HepG2 (cell line): ENCODE data around the gene STEAP1B. TPM values are rescaled to one million over a fixed set of nuclear protein-coding genes. Genes with fewer than 3 reads are reported as not detected.
A peak's percentile ranks its signal among the peaks of the same experiment; 100 is the strongest.

ENCODE experiments used
- FOXA3 ChIP-seq: IDR thresholded peaks from 2 replicates; pipeline ENCODE4 v1.6.1; 2016; ENCODE audit warnings: missing genetic modification reagents, missing compliant biosample characterization
- FOXJ3 ChIP-seq: sonication (generic); formaldehyde crosslinking; IDR thresholded peaks from 2 replicates; pipeline ENCODE4 v1.4.0; 2020; ENCODE audit warnings: missing genetic modification reagents, mild to moderate bottlenecking, borderline replicate concordance
- HNRNPLL ChIP-seq: fragments of 200-400 bp; formaldehyde crosslinking; IDR thresholded peaks from 2 replicates; pipeline ENCODE4 v1.6.1; 2017; ENCODE audit warnings: mild to moderate bottlenecking, low read depth, low read length; ENCODE audit not compliant: poor library complexity, severe bottlenecking
- KAT2B ChIP-seq: fragments of 150-350 bp; IDR thresholded peaks from 2 replicates; pipeline ENCODE4 v1.6.1; 2014; ENCODE audit warnings: low read depth, low read length, borderline replicate concordance
- KLF12 ChIP-seq: sonication (generic); formaldehyde crosslinking; IDR thresholded peaks from 2 replicates; pipeline ENCODE4 v1.4.0; 2020; ENCODE audit warnings: missing genetic modification reagents, borderline replicate concordance
- MZF1 ChIP-seq: sonication (generic); formaldehyde crosslinking; IDR thresholded peaks from 2 replicates; pipeline ENCODE4 v1.8.1; 2023; ENCODE audit warnings: mild to moderate bottlenecking, missing genetic modification reagents, borderline replicate concordance
- PCBP1 ChIP-seq: fragments of 200-400 bp; formaldehyde crosslinking; IDR thresholded peaks from 2 replicates; pipeline ENCODE4 v1.6.1; 2017; ENCODE audit warnings: mild to moderate bottlenecking, low read depth, low read length, borderline replicate concordance
- SP5 ChIP-seq: IDR thresholded peaks from 2 replicates; pipeline ENCODE4 v1.6.1; 2016; ENCODE audit warnings: low read depth, borderline replicate concordance
- TOPORS ChIP-seq: sonication (generic); formaldehyde crosslinking; IDR thresholded peaks from 2 replicates; pipeline ENCODE4 v1.8.0; 2023; ENCODE audit warnings: mild to moderate bottlenecking, missing genetic modification reagents
- ZBTB7B ChIP-seq: sonication (generic); formaldehyde crosslinking; IDR thresholded peaks from 2 replicates; pipeline ENCODE4 v1.4.0; 2020; ENCODE audit warnings: missing genetic modification reagents
- ZFAT ChIP-seq: sonication (generic); formaldehyde crosslinking; conservative IDR thresholded peaks from 2 replicates; pipeline ENCODE4 v1.8.1; 2023; ENCODE audit warnings: missing genetic modification reagents, inconsistent platforms
- ZKSCAN8 ChIP-seq: IDR thresholded peaks from 2 replicates; pipeline ENCODE4 v1.6.1; 2016; ENCODE audit warnings: borderline replicate concordance, missing genetic modification reagents, missing compliant biosample characterization
- ZNF343 ChIP-seq: sonication (generic); formaldehyde crosslinking; IDR thresholded peaks from 2 replicates; pipeline ENCODE4 v1.4.0; 2020; ENCODE audit warnings: mild to moderate bottlenecking, missing genetic modification reagents
- ZNF451 ChIP-seq: sonication (generic); formaldehyde crosslinking; IDR thresholded peaks from 2 replicates; pipeline ENCODE4 v1.5.0; 2020; ENCODE audit warnings: mild to moderate bottlenecking, missing genetic modification reagents
- ZNF556 ChIP-seq: sonication (generic); formaldehyde crosslinking; IDR thresholded peaks from 2 replicates; pipeline ENCODE4 v1.4.0; 2020; ENCODE audit warnings: mild to moderate bottlenecking, missing genetic modification reagents, borderline replicate concordance
- ZNF597 ChIP-seq: sonication (generic); formaldehyde crosslinking; IDR thresholded peaks from 2 replicates; pipeline ENCODE4 v1.5.0; 2020; ENCODE audit warnings: missing genetic modification reagents
- ZNF672 ChIP-seq: sonication (generic); formaldehyde crosslinking; IDR thresholded peaks from 2 replicates; pipeline ENCODE4 v1.8.1; 2022; ENCODE audit warnings: missing genetic modification reagents
- ZSCAN9 ChIP-seq: IDR thresholded peaks from 2 replicates; pipeline ENCODE4 v1.6.1; 2016; ENCODE audit warnings: borderline replicate concordance
- polyA plus RNA-seq, 8 experiments: library from polyadenylated mRNA; depleted of rRNA in 3 of 8; stranded (reverse) in 7 of 8; unstranded in 1 of 8; fragments of >200 nt; fragmentation: Illumina TruSeq in 4 of 8; extraction: Trizol in 4 of 8; gene quantifications; 2 replicates each; pipeline versions ENCODE4 v1.2.1 to v1.2.3, GENCODE V29; 2011 to 2016; ENCODE audit warnings: low read depth in 4 of 8, missing spikeins in 1 of 8, mixed read lengths in 1 of 8; ENCODE audit not compliant: insufficient read depth in 1 of 8
- total RNA-seq, 5 experiments: library from RNA; depleted of rRNA; stranded (reverse); fragments of >200 nt; fragmentation: Illumina TruSeq; extraction: Trizol; gene quantifications; 2 replicates each; pipeline ENCODE4 v1.2.3, GENCODE V29; 2016; ENCODE audit warnings: low read depth in 1 of 5
- TF ChIP-seq, protein P1 (sequence below): sonication (generic); formaldehyde crosslinking; IDR thresholded peaks from 2 replicates; pipeline ENCODE4 v1.5.0; 2020; ENCODE audit warnings: mild to moderate bottlenecking, missing genetic modification reagents
- TF ChIP-seq, protein P2 (sequence below): sonication (generic); formaldehyde crosslinking; IDR thresholded peaks from 2 replicates; pipeline ENCODE4 v1.4.0; 2020; ENCODE audit warnings: missing genetic modification reagents
- TF ChIP-seq, protein P3 (sequence below): sonication (generic); formaldehyde crosslinking; IDR thresholded peaks from 2 replicates; pipeline ENCODE4 v1.5.0; 2020; ENCODE audit warnings: missing genetic modification reagents

The STEAP1B gene
- total and polyA plus RNA-seq, 2 of the 13 experiments (the other 11 are each of a cell fraction or from before 2014, with no cell fraction given): not detected

DNA sequence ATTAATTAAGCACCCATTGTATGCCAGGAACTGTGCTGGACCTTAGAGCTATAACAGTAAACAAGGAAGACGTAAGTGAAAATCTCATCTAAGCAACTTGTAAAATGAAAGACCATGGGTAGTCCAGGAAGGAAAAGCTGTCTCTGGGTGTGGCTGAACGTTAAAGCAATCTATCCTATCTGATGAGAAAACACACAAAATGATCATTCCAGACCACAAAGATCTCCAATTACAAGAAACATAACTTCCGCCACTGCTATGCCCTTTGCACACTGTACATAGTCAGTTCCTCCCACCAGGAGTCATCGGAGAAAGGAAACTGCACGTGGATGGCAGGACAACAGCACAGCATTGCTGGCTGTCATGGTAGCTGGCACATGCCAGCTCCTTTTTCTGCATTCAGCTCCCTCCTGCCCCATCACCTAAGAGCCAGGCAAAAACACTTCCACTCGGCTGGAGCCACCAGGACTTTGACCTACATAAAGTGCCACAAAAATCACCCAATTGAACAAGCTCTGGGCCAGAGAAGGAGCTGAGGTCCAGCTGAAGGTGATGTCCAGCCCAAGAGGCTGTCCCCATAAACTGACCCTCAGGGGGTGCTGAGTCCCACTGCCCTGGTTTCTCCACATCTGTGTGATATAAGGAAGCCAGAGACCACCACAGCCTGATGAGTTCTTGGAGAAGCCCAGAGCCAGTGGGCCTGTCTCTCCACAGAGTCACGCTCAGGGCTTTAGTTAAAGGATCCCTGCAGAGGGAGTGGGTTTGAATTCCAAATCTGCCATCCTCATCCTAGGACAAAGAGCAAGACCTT, 56.4 kb downstream of the STEAP1B start (continued):
- TF ChIP-seq KAT2B (no peak), PCBP1 (no peak), FOXJ3 (CRISPR knock-in tag) (peak; percentile 73; the same call in 1 of the 2 replicates), MZF1 (CRISPR knock-in tag) (no peak), FOXA3 (CRISPR knock-in tag) (peak; percentile 91), ZFAT (CRISPR knock-in tag) (no peak), ZNF556 (CRISPR knock-in tag) (no peak; the same call in 1 of the 2 replicates), ZSCAN9 (CRISPR knock-in tag) (peak; percentile 82; the same call in 1 of the 2 replicates), KLF12 (0 out of 2 replicates have a peak, but pooled peaks have one; percentile 43), ZNF451 (CRISPR knock-in tag) (no peak), HNRNPLL (no peak), ZNF343 (no peak), ZNF672 (CRISPR knock-in tag) (no peak), TOPORS (no peak), ZKSCAN8 (peak; percentile 83), ZBTB7B (CRISPR knock-in tag) (no peak), SP5 (CRISPR knock-in tag) (peak; percentile 93), ZNF597 (CRISPR knock-in tag) (no peak)
- TF ChIP-seq, protein P1, sequence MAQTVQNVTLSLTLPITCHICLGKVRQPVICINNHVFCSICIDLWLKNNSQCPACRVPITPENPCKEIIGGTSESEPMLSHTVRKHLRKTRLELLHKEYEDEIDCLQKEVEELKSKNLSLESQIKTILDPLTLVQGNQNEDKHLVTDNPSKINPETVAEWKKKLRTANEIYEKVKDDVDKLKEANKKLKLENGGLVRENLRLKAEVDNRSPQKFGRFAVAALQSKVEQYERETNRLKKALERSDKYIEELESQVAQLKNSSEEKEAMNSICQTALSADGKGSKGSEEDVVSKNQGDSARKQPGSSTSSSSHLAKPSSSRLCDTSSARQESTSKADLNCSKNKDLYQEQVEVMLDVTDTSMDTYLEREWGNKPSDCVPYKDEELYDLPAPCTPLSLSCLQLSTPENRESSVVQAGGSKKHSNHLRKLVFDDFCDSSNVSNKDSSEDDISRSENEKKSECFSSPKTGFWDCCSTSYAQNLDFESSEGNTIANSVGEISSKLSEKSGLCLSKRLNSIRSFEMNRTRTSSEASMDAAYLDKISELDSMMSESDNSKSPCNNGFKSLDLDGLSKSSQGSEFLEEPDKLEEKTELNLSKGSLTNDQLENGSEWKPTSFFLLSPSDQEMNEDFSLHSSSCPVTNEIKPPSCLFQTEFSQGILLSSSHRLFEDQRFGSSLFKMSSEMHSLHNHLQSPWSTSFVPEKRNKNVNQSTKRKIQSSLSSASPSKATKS: no peak
- TF ChIP-seq, protein P2, sequence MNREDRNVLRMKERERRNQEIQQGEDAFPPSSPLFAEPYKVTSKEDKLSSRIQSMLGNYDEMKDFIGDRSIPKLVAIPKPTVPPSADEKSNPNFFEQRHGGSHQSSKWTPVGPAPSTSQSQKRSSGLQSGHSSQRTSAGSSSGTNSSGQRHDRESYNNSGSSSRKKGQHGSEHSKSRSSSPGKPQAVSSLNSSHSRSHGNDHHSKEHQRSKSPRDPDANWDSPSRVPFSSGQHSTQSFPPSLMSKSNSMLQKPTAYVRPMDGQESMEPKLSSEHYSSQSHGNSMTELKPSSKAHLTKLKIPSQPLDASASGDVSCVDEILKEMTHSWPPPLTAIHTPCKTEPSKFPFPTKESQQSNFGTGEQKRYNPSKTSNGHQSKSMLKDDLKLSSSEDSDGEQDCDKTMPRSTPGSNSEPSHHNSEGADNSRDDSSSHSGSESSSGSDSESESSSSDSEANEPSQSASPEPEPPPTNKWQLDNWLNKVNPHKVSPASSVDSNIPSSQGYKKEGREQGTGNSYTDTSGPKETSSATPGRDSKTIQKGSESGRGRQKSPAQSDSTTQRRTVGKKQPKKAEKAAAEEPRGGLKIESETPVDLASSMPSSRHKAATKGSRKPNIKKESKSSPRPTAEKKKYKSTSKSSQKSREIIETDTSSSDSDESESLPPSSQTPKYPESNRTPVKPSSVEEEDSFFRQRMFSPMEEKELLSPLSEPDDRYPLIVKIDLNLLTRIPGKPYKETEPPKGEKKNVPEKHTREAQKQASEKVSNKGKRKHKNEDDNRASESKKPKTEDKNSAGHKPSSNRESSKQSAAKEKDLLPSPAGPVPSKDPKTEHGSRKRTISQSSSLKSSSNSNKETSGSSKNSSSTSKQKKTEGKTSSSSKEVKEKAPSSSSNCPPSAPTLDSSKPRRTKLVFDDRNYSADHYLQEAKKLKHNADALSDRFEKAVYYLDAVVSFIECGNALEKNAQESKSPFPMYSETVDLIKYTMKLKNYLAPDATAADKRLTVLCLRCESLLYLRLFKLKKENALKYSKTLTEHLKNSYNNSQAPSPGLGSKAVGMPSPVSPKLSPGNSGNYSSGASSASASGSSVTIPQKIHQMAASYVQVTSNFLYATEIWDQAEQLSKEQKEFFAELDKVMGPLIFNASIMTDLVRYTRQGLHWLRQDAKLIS (CRISPR knock-in tag): no peak; the same call in 1 of the 2 replicates
- TF ChIP-seq, protein P3, sequence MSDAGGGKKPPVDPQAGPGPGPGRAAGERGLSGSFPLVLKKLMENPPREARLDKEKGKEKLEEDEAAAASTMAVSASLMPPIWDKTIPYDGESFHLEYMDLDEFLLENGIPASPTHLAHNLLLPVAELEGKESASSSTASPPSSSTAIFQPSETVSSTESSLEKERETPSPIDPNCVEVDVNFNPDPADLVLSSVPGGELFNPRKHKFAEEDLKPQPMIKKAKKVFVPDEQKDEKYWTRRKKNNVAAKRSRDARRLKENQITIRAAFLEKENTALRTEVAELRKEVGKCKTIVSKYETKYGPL (CRISPR knock-in tag): peak; percentile 55; the same call in 1 of the 2 replicates
